ENCODE measurements around the gene ARMCX5. TPM values are rescaled to one million over a fixed set of nuclear protein-coding genes. Genes with fewer than 3 reads are reported as not detected.

ARMCX5 gene
- total RNA-seq, 6 experiments from 2014 or later: 4.6 to 8.9 (median 5.7) TPM

GRCh38 chrX:102593367-102593766 is 5.9 kb upstream of the ARMCX5 start:
- H3K27ac ChIP-seq: no peak overlapping the region
- WGBS (ENCODE audit: insufficient coverage, low coverage, low lambda C conversion rate, missing lambda C conversion rate): 33% methylated on average over 1 of the region's 2 CpGs
- ATAC-seq (no peak), DNase-seq (no peak)
- H3K9me3 ChIP-seq: no peaks in the 10 kb centered on the region
- H3K4me1 ChIP-seq: no peaks in the 10 kb centered on the region
- no peak overlapping the region for H3K4me3 ChIP-seq
- intact Hi-C loops (cut with DNase I): no loop called here
- H3K36me3 ChIP-seq: no peaks in the 10 kb centered on the region
- H3K27me3 ChIP-seq: peaks cover 0 to 4% of the 10 kb centered on the region in 2 donors
- TF ChIP-seq POLR2A (IDR thresholded peaks at IDR 0.05) (no peak), CTCF (IDR thresholded peaks at IDR 0.05) (no peak)

GRCh38 chrX:102599951-102600579 is 750 bp downstream of the ARMCX5 start:
- WGBS (ENCODE audit: insufficient coverage, low coverage, low lambda C conversion rate, missing lambda C conversion rate): 29% methylated on average over 6 of the region's 6 CpGs
- TF ChIP-seq CTCF (IDR thresholded peaks at IDR 0.05) (no peak), POLR2A (IDR thresholded peaks at IDR 0.05) (no peak)
- H3K9me3 ChIP-seq: no peaks in the 10 kb centered on the region
- H3K27me3 ChIP-seq: peaks cover 0 to under 1% of the 10 kb centered on the region in 2 donors
- no peaks in the 10 kb centered on the region for H3K36me3 ChIP-seq
- H3K27ac ChIP-seq: peak overlapping the region in 2 of 3 donors; percentile 36 to 72
- H3K4me3 ChIP-seq: peak overlapping the region; percentile 42 to 60 (median 60)
- intact Hi-C loops (cut with DNase I): no loop called here
- ATAC-seq (peak; percentile 8 to 33 (median 20)), DNase-seq (no peak)
- H3K4me1 ChIP-seq: no peaks in the 10 kb centered on the region

- WGBS (ENCODE audit: insufficient coverage, low coverage, low lambda C conversion rate, missing lambda C conversion rate): no CpG with 5 or more reads among the region's 1 CpG
- H3K4me1 ChIP-seq: no peaks in the 10 kb centered on the region
- H3K27ac ChIP-seq: no peak overlapping the region
- H3K36me3 ChIP-seq: no peaks in the 10 kb centered on the region
- TF ChIP-seq POLR2A (IDR thresholded peaks at IDR 0.05) (no peak), CTCF (IDR thresholded peaks at IDR 0.05) (no peak)
- intact Hi-C loops (cut with DNase I): no loop called here
- ATAC-seq (no peak), DNase-seq (no peak)
- H3K27me3 ChIP-seq: no peaks in the 10 kb centered on the region
- H3K4me3 ChIP-seq: no peak overlapping the region
- H3K9me3 ChIP-seq: no peaks in the 10 kb centered on the region
Observed at GRCh38 chrX:102604327-102604726, 5.0 kb downstream of the ARMCX5 start.

- H3K27me3 ChIP-seq: no peaks in the 10 kb centered on the region
- H3K4me3 ChIP-seq: no peak overlapping the region
- no peaks in the 10 kb centered on the region for H3K9me3 ChIP-seq
- DNase-seq (no peak), ATAC-seq (no peak)
- 67% methylated on average over 1 of the region's 1 CpG for WGBS (ENCODE audit: insufficient coverage, low coverage, low lambda C conversion rate, missing lambda C conversion rate)
- intact Hi-C loops (cut with DNase I): no loop called here
- H3K4me1 ChIP-seq: no peaks in the 10 kb centered on the region
- no peaks in the 10 kb centered on the region for H3K36me3 ChIP-seq
- no peak overlapping the region for H3K27ac ChIP-seq
- TF ChIP-seq POLR2A (IDR thresholded peaks at IDR 0.05) (no peak), CTCF (IDR thresholded peaks at IDR 0.05) (no peak)
Observed at GRCh38 chrX:102606115-102606514, 6.8 kb downstream of the ARMCX5 start.
